ENCODE measurements around the gene GPAT2. TPM values are rescaled to one million over a fixed set of nuclear protein-coding genes. Genes with fewer than 3 reads are reported as not detected.
"Not testable (repeated sequence)": the region's sequence is repeated elsewhere in the genome, so short reads cannot be mapped to it uniquely, and the experiment has no call there.

GPAT2 gene
- total and polyA plus RNA-seq, 4 donors: 0.79 to 3.4 (median 1.9) TPM

GRCh38 chr2:96073170-96073775, 38.6 kb upstream of the GPAT2 start:
- Histone ChIP-seq H3K4me1 (ENCODE audit: control insufficient read depth, insufficient read depth, low read length) (peaks cover 19% of the 10 kb centered on the region), H3K27ac (ENCODE audit: low read depth, low read length) (no peak overlapping the region), H3K4me3 (ENCODE audit: low read depth, low read length) (no peak overlapping the region), H3K27me3 (ENCODE audit: control insufficient read depth, insufficient read depth, low read length) (no peaks in the 10 kb centered on the region), H3K36me3 (ENCODE audit: control insufficient read depth, insufficient read depth, low read length) (no peaks in the 10 kb centered on the region), H3K9me3 (ENCODE audit: control insufficient read depth, insufficient read depth, low read length) (peaks cover 3% of the 10 kb centered on the region)
- DNase-seq (ENCODE audit: low read depth in 4 of 6, low spot score in 6 of 6): no peak
- WGBS (ENCODE audit: insufficient coverage): 94% methylated on average over 5 of the region's 7 CpGs

GRCh38 chr2:96072746-96073145, 38.0 kb upstream of the GPAT2 start:
- H3K9me3 ChIP-seq (ENCODE audit: control insufficient read depth, insufficient read depth, low read length): no peaks in the 10 kb centered on the region
- H3K4me3 ChIP-seq (ENCODE audit: low read depth, low read length): no peak overlapping the region
- H3K27me3 ChIP-seq (ENCODE audit: control insufficient read depth, insufficient read depth, low read length): no peaks in the 10 kb centered on the region
- H3K36me3 ChIP-seq (ENCODE audit: control insufficient read depth, insufficient read depth, low read length): no peaks in the 10 kb centered on the region
- H3K27ac ChIP-seq (ENCODE audit: low read depth, low read length): no peak overlapping the region
- no peak for DNase-seq (ENCODE audit: low read depth in 4 of 6, low spot score in 6 of 6)
- 95% methylated on average over 10 of the region's 11 CpGs for WGBS (ENCODE audit: insufficient coverage)
- peaks cover 24% of the 10 kb centered on the region for H3K4me1 ChIP-seq (ENCODE audit: control insufficient read depth, insufficient read depth, low read length)

GRCh38 chr2:96071977-96072491, 37.3 kb upstream of the GPAT2 start:
- H3K9me3 ChIP-seq (ENCODE audit: control insufficient read depth, insufficient read depth, low read length); H3K27me3 ChIP-seq (ENCODE audit: control insufficient read depth, insufficient read depth, low read length); H3K27ac ChIP-seq (ENCODE audit: low read depth, low read length); H3K4me3 ChIP-seq (ENCODE audit: low read depth, low read length); H3K36me3 ChIP-seq (ENCODE audit: control insufficient read depth, insufficient read depth, low read length): not testable (repeated sequence)
- H3K4me1 ChIP-seq (ENCODE audit: control insufficient read depth, insufficient read depth, low read length): peaks cover 24% of the 10 kb centered on the region
- peak in 3 of 6 donors; percentile 13 to 69 (median 58) for DNase-seq (ENCODE audit: low read depth in 4 of 6, low spot score in 6 of 6)
- WGBS (ENCODE audit: insufficient coverage): 47% methylated on average over 3 of the region's 8 CpGs

GRCh38 chr2:96071087-96071976, 36.6 kb upstream of the GPAT2 start:
- H3K4me1 ChIP-seq (ENCODE audit: control insufficient read depth, insufficient read depth, low read length): peaks cover 24% of the 10 kb centered on the region
- not testable (repeated sequence) for H3K27ac ChIP-seq (ENCODE audit: low read depth, low read length); H3K9me3 ChIP-seq (ENCODE audit: control insufficient read depth, insufficient read depth, low read length); DNase-seq (ENCODE audit: low read depth in 4 of 6, low spot score in 6 of 6); H3K4me3 ChIP-seq (ENCODE audit: low read depth, low read length); H3K36me3 ChIP-seq (ENCODE audit: control insufficient read depth, insufficient read depth, low read length); H3K27me3 ChIP-seq (ENCODE audit: control insufficient read depth, insufficient read depth, low read length)
- 67% methylated on average over 12 of the region's 16 CpGs for WGBS (ENCODE audit: insufficient coverage)

GRCh38 chr2:96070351-96070750, 35.6 kb upstream of the GPAT2 start:
- not testable (repeated sequence) for H3K27me3 ChIP-seq (ENCODE audit: control insufficient read depth, insufficient read depth, low read length); DNase-seq (ENCODE audit: low read depth in 4 of 6, low spot score in 6 of 6); H3K4me3 ChIP-seq (ENCODE audit: low read depth, low read length); H3K9me3 ChIP-seq (ENCODE audit: control insufficient read depth, insufficient read depth, low read length); H3K36me3 ChIP-seq (ENCODE audit: control insufficient read depth, insufficient read depth, low read length); H3K27ac ChIP-seq (ENCODE audit: low read depth, low read length)
- H3K4me1 ChIP-seq (ENCODE audit: control insufficient read depth, insufficient read depth, low read length): peaks cover 27% of the 10 kb centered on the region
- 77% methylated on average over 5 of the region's 5 CpGs for WGBS (ENCODE audit: insufficient coverage)

GRCh38 chr2:96069878-96070277, 35.2 kb upstream of the GPAT2 start:
- H3K36me3 ChIP-seq (ENCODE audit: control insufficient read depth, insufficient read depth, low read length); DNase-seq (ENCODE audit: low read depth in 4 of 6, low spot score in 6 of 6); H3K4me3 ChIP-seq (ENCODE audit: low read depth, low read length); H3K27ac ChIP-seq (ENCODE audit: low read depth, low read length); H3K9me3 ChIP-seq (ENCODE audit: control insufficient read depth, insufficient read depth, low read length); H3K27me3 ChIP-seq (ENCODE audit: control insufficient read depth, insufficient read depth, low read length): not testable (repeated sequence)
- WGBS (ENCODE audit: insufficient coverage): 57% methylated on average over 5 of the region's 8 CpGs
- peaks cover 27% of the 10 kb centered on the region for H3K4me1 ChIP-seq (ENCODE audit: control insufficient read depth, insufficient read depth, low read length)

- not testable (repeated sequence) for H3K4me3 ChIP-seq (ENCODE audit: low read depth, low read length); H3K36me3 ChIP-seq (ENCODE audit: control insufficient read depth, insufficient read depth, low read length); H3K27me3 ChIP-seq (ENCODE audit: control insufficient read depth, insufficient read depth, low read length); H3K27ac ChIP-seq (ENCODE audit: low read depth, low read length); H3K9me3 ChIP-seq (ENCODE audit: control insufficient read depth, insufficient read depth, low read length); DNase-seq (ENCODE audit: low read depth in 4 of 6, low spot score in 6 of 6)
- peaks cover 27% of the 10 kb centered on the region for H3K4me1 ChIP-seq (ENCODE audit: control insufficient read depth, insufficient read depth, low read length)
- WGBS (ENCODE audit: insufficient coverage): 31% methylated on average over 6 of the region's 9 CpGs
These were observed 33.3 kb upstream of the GPAT2 start for GRCh38 chr2:96067902-96068581.

GRCh38 chr2:96067098-96067660, 32.5 kb upstream of the GPAT2 start:
- DNase-seq (ENCODE audit: low read depth in 4 of 6, low spot score in 6 of 6); H3K27me3 ChIP-seq (ENCODE audit: control insufficient read depth, insufficient read depth, low read length); H3K4me3 ChIP-seq (ENCODE audit: low read depth, low read length); H3K27ac ChIP-seq (ENCODE audit: low read depth, low read length); H3K9me3 ChIP-seq (ENCODE audit: control insufficient read depth, insufficient read depth, low read length); H3K36me3 ChIP-seq (ENCODE audit: control insufficient read depth, insufficient read depth, low read length): not testable (repeated sequence)
- peaks cover 19% of the 10 kb centered on the region for H3K4me1 ChIP-seq (ENCODE audit: control insufficient read depth, insufficient read depth, low read length)
- 57% methylated on average over 1 of the region's 2 CpGs for WGBS (ENCODE audit: insufficient coverage)

GRCh38 chr2:96066511-96066910, 31.8 kb upstream of the GPAT2 start:
- not testable (repeated sequence) for H3K27ac ChIP-seq (ENCODE audit: low read depth, low read length); H3K9me3 ChIP-seq (ENCODE audit: control insufficient read depth, insufficient read depth, low read length); H3K27me3 ChIP-seq (ENCODE audit: control insufficient read depth, insufficient read depth, low read length); H3K4me3 ChIP-seq (ENCODE audit: low read depth, low read length); DNase-seq (ENCODE audit: low read depth in 4 of 6, low spot score in 6 of 6); H3K36me3 ChIP-seq (ENCODE audit: control insufficient read depth, insufficient read depth, low read length)
- 100% methylated on average over 2 of the region's 7 CpGs for WGBS (ENCODE audit: insufficient coverage)
- peaks cover 14% of the 10 kb centered on the region for H3K4me1 ChIP-seq (ENCODE audit: control insufficient read depth, insufficient read depth, low read length)

Data from spinal cord (tissue), 10 donors.